ENCODE data around the gene SKOR2.

The SKOR2 gene

DNA sequence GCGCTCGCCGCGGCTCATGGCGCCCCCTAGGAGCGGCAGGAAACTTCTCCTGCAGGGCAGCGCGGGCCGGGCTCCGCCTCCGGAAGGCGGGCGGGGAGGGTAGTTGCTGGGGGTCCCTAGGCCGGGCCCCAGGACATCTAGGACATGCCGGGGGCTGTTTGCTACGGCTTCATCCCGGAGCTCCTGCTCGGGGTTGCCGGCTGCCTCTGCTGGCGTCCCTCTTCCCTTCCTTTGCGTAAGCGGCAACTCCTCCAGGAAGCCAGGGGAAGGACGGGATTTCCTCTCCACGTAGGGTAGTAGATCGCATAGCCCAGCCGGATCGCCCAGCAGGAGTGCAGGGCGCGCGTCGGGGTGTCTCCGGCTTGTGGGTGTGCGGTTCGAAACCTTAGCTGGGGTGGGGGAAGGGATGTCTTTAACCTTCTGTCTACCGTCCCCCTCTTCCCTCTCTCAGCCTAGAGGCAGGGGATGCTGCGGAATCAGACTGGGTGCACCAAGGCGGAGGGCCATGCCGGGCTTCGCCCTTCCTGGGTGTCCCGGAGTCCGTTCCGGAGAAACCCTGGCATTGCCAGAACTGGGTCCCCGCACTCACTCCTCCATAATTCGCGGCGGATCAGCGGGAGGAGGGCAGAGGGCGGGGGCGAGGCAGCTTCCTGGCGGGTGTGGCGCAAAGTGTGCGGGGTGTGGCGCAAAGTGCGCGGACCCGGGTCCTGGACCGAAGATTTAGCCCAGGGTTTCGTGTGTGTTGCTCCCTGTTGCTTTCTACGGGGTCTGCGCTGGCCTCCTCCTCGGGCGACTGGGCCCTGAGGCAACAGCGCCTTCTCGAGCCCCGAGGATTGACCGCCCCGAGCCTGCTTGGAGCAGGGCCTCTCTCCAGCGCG, 12.2 kb upstream of the SKOR2 start:
- no peak for DNase-seq (ENCODE audit: low read depth)
- H3K4me3 ChIP-seq (ENCODE audit: low read length) = peak overlapping the region; percentile 22

GRCh38 chr18:47263150-47263429, 11.6 kb upstream of the SKOR2 start:
- DNase-seq (ENCODE audit: low read depth) = no peak
- TF ChIP-seq, protein P1, sequence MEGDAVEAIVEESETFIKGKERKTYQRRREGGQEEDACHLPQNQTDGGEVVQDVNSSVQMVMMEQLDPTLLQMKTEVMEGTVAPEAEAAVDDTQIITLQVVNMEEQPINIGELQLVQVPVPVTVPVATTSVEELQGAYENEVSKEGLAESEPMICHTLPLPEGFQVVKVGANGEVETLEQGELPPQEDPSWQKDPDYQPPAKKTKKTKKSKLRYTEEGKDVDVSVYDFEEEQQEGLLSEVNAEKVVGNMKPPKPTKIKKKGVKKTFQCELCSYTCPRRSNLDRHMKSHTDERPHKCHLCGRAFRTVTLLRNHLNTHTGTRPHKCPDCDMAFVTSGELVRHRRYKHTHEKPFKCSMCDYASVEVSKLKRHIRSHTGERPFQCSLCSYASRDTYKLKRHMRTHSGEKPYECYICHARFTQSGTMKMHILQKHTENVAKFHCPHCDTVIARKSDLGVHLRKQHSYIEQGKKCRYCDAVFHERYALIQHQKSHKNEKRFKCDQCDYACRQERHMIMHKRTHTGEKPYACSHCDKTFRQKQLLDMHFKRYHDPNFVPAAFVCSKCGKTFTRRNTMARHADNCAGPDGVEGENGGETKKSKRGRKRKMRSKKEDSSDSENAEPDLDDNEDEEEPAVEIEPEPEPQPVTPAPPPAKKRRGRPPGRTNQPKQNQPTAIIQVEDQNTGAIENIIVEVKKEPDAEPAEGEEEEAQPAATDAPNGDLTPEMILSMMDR (conservative IDR thresholded peaks at IDR 0.05; ENCODE audit: low read depth, low read length) = no peak
- H3K4me3 ChIP-seq (ENCODE audit: low read length) = no peak overlapping the region

More for the DNA sequence above, 12.2 kb upstream of the SKOR2 start:
- TF ChIP-seq, protein P1 (conservative IDR thresholded peaks at IDR 0.05; ENCODE audit: low read depth, low read length) = peak; percentile 25

GRCh38 chr18:47262301-47263149, 11.1 kb upstream of the SKOR2 start:
- no peak for DNase-seq (ENCODE audit: low read depth)
- TF ChIP-seq, protein P1 (conservative IDR thresholded peaks at IDR 0.05; ENCODE audit: low read depth, low read length) = no peak
- H3K4me3 ChIP-seq (ENCODE audit: low read length) = no peak overlapping the region

- TF ChIP-seq, protein P1 (conservative IDR thresholded peaks at IDR 0.05; ENCODE audit: low read depth, low read length) = no peak
- no peak overlapping the region for H3K4me3 ChIP-seq (ENCODE audit: low read length)
- no peak for DNase-seq (ENCODE audit: low read depth)
These were observed 10.4 kb upstream of the SKOR2 start for GRCh38 chr18:47261902-47262300.

DNA sequence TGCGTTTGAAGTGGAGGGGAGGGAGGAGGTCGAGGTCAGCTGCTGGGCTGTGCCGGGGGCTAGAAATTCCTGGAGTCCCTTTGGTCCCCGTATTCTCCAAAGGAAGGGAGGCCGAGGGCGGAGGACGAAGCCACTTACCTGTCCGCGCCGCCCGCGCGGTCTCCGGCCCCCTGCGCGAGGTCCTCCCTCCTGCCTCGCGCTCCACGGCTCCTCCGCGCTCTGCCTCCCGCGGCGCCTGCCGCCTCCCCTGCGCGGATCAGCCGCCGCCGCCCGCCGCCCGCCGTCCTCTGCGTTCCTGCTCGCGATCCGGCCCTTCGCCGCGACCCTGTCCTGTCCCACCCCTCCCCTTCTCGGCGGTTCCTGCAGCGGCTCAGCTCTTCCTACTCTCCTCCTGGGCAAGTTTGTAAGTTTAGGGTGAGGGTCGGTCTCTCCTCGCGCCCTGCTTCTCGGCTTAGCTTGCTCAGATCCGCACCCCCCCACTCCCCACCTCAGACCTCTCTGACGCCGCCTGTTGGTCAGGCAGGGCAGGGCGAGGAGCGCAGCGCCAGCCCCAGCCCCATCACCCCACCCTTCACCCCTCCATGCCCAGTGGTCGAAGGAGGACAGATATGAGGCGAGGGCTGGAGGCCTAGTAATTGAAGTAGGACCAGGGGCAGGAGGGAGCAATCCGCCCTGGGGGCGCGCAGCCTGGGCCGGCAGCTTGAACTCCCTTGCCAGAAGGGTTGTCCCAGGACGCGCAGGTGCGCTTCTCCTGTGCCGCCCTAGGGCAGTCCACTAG, 9.7 kb upstream of the SKOR2 start:
- DNase-seq (ENCODE audit: low read depth) = no peak
- H3K4me3 ChIP-seq (ENCODE audit: low read length) = no peak overlapping the region
- TF ChIP-seq, protein P1 (conservative IDR thresholded peaks at IDR 0.05; ENCODE audit: low read depth, low read length) = peak; percentile 10

DNA sequence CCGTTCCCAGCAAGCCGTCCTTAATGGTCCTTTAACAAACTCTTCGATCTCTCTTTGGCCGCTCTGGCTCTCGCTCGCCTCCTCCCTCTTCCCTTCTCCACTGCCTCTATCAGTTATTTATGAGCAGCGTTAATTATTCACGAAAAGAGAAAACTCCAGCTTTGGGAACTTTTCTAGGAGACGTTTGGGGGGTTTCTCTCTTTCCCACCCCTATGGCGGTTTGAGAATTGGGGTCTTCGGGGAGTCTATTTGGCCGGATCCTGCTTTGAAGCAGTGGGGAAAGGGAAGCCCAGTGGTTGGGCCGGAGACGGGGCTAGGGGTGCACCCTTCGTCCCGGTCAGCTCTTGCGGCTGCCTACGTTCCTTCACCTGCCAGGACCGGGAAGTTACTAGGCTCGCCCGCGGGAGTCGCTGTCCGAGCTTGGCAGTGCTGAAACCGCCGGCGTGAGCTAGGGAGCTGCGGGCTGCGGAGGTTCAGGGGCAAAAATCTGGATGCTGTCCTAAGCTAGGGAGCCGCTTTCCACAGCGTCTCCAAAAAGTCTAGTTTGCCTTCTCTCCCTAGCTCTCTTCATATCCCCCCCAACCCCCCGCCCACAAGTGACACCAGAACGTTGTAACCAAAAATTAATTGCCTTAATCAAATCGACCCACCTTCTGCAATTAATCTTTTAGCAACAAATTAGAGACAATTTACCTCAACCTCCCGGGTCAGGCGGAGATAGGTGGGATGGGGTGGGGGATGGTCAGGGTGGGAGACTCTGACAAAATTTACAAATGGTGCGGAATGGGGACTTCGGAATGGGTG, 8.9 kb upstream of the SKOR2 start:
- no peak overlapping the region for H3K4me3 ChIP-seq (ENCODE audit: low read length)
- no peak for DNase-seq (ENCODE audit: low read depth)
- TF ChIP-seq, protein P1 (conservative IDR thresholded peaks at IDR 0.05; ENCODE audit: low read depth, low read length) = no peak

Measured in retinal pigment epithelial cell (primary cell).